Nucleus accumbens (tissue), 56 donors: ENCODE data around the gene IFNLR1.

Experiments used
- DNase-seq, 56 donors: peaks; one replicate each; lab custom pipeline; 2025; lab: John Stamatoyannopoulos, UW

Gene IFNLR1

DNA sequence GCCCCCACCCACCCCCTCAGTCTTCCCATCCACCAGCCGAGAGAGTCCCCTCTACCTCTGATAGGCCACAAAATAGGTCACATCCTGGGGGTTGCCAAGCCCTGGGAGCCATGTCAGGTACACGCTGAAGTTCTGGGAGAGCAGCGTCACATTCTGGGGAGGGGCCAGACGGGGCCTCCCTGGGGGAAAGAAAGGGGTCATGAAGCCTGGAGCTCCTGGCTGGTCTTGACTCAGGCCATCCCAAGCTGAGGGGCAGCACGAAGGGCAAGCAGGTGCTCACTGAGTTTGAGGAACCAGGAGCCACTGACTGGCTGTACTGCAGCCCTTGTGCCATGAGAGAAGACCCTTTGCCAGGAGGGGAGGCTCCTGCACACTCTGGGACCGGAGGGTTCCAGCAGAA is 6.4 kb downstream of the IFNLR1 start:
- no peak for DNase-seq

GRCh38 chr1:24179251-24179840 is 7.7 kb downstream of the IFNLR1 start:
- no peak for DNase-seq

GRCh38 chr1:24178407-24178806 is 8.7 kb downstream of the IFNLR1 start:
- no peak for DNase-seq

GRCh38 chr1:24177161-24177560 is 9.9 kb downstream of the IFNLR1 start:
- DNase-seq: no peak

- DNase-seq: no peak
These were observed 11.9 kb downstream of the IFNLR1 start for GRCh38 chr1:24175033-24175755.

- no peak for DNase-seq
These were observed 13.2 kb downstream of the IFNLR1 start for GRCh38 chr1:24173638-24174575.

DNA sequence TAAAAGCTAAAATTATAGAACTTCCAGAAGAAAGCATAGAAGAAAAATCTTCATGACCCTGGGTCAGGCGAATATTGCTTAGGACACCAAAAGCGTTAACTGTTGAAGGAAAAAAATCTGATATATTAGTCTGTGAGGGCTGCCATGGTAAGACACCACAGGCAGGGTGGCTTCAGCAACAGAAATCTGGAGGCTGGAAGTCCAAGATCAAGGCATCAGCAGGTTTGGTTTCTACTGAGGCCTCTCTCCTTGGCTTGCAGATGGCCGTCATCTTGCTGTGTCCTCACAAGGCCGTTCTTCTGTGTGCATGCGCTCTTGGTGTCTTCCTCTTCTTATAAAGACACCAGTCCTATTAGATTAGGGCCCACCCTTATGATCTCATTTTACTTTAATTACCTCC is 14.5 kb downstream of the IFNLR1 start:
- no peak for DNase-seq

GRCh38 chr1:24169286-24169685 is 17.8 kb downstream of the IFNLR1 start:
- no peak for DNase-seq

DNA sequence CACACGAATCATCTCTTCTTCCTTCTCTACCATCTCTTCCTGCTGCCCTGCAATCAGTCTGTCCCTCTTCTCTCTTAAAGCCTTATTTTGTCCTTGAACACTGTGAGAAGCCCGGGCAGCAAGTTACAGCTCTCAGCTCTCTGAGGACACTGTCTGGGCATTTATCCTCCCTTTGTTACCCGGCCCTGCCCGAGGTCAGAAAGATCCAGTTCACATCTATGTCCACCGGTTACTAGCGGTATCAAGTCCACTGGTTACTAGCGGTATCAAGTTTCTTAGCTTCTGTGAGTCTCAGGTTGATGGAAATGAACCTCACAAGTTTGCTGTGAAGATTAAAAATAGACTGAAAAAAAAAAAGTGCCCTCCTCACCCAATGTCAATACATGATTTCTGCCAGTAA is 18.8 kb downstream of the IFNLR1 start:
- DNase-seq: no peak

GRCh38 chr1:24167008-24167407 is 20.1 kb downstream of the IFNLR1 start:
- DNase-seq: no peak

DNA sequence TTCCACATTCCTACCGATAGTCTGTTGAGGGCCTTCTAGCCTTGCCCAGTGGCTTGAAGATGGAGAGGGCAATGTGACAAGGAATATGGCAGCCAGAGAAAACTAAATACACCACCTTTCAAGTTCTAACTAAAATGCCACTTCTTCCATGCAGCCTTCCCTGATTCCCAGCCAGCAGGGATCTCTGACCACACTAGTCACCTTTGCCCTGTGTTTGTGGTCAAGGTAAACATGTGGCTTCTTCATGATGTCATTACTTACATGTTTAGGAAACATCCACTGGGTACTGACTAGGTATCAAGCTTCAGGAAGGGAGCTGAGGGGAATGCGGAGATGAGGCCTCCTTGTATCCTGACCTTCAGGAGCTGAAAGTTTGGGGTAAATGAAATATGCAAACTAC is 21.6 kb downstream of the IFNLR1 start:
- DNase-seq: no peak

GRCh38 chr1:24164004-24164403 is 23.1 kb downstream of the IFNLR1 start:
- DNase-seq: no peak

GRCh38 chr1:24162201-24162600 is 24.9 kb downstream of the IFNLR1 start:
- no peak for DNase-seq

GRCh38 chr1:24161270-24161669 is 25.8 kb downstream of the IFNLR1 start:
- no peak for DNase-seq

DNA sequence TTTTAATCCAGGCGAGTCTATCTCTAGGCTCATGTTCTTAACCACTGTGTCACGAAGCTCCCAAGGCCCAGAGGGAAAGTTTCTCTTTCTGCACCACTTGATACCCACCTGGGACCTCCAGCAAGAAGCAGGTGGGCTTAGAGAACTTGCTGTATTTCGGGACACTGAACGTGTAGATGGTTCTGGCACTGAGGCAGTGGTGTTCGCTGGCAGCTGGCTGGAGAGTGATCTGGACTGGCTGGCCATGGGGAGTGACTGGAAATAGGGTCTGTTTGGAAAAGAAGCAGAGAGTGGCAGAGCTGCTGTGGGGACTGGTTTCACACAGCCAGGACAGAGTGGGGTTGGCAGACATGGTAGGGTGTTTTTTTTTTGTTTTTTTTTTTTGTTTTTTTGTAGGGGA is 27.7 kb downstream of the IFNLR1 start:
- no peak for DNase-seq

DNA sequence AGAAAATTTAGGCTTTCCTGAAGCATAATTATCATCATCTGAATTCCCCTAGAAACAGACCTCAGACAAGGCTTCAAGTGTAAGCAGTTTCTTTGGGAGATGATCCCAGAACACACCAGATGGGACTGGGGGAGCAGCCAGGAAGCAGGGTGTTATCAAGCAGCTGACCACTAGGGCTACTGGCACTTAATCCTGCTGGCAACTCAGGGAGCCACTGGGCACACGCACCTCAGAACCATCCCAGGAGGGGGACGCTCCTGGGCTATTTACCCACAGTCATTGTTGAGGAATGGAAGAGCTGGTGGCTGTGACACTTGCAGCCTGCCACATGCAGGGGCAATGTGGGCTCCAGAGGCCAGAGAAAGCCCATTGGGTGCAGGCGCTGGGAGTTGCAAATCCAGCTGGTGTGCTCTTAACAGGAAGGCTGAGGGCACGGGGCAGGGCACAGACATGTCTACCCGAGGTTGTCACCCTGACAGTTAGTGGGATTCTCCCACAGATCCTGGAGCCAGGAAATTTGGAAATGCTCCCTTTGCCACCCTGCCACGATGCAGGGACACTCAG is 29.1 kb downstream of the IFNLR1 start:
- no peak for DNase-seq

GRCh38 chr1:24156542-24157260 is 30.4 kb downstream of the IFNLR1 start:
- no peak for DNase-seq

GRCh38 chr1:24155011-24155782 is 31.9 kb downstream of the IFNLR1 start:
- DNase-seq: no peak

- no peak for DNase-seq
These were observed 32.9 kb downstream of the IFNLR1 start for GRCh38 chr1:24154215-24154614.
